HL-60 (cell line): ENCODE measurements around the gene GNPTG.

ENCODE experiments used
- POLR2AphosphoS5 ChIP-seq: IDR thresholded peaks from 2 replicates; pipeline ENCODE4 v1.6.1; 2012; ENCODE audit warnings: low read depth
- SPI1 ChIP-seq: IDR thresholded peaks from 2 replicates; pipeline ENCODE4 v1.6.1; 2012; ENCODE audit warnings: low read depth, mild to moderate bottlenecking, borderline replicate concordance

DNA sequence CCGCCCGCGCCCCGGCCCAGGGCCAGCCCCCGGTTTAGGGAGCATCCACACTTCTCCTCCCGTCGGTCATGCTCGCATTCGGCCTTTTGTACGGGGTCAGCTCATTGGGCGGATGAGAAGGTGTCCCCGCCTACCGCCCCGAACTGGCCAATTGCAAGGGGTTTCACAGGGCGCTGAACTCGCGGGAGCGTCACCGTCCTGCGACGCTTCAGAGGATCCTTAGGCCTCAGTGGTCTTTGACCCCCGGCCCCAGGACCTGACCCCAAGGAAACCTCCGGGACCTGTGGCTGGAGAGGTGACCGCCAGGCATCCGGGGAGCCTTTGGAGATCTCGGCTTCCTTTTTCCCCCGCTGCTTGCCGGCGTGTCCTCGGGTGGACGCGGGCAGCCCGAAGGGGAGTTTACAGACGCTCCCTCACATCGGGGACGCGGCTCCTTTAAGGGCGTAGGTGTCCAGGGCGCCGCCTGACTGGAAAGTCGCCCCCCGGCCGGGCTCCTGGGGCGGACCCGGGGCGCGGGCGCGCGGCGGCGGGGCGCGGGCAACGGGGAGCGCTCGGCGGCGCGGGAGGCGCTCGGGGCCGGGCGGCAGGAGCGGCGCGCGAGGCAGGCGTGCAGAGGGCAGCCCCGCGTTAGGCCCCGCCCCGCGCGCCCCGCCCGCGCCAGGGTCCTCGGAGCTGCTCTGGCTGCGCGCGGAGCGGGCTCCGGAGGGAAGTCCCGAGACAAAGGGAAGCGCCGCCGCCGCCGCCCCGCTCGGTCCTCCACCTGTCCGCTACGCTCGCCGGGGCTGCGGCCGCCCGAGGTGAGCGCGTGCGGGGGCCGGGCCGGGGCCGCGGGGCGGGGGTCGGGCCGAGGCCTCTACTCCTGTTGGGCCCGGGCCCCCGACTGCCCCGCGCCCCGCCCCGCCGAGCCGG, 42.5 kb upstream of the GNPTG start, which contains the start of gene UBE2I:
- TF ChIP-seq SPI1, result peak; percentile 36; the same call in 1 of the 2 replicates
- peak; percentile 14; the same call in 1 of the 2 replicates for TF ChIP-seq POLR2AphosphoS5
